Measurements from ENCODE around the gene EMC6.
"Not testable (repeated sequence)": the region's sequence is repeated elsewhere in the genome, so short reads cannot be mapped to it uniquely, and the experiment has no call there.

GRCh38 chr17:3702041-3702539 is 33.5 kb downstream of the EMC6 start:
- not testable (repeated sequence) for TF ChIP-seq CTCF, POLR2A (IDR thresholded peaks at IDR 0.05)
